CD4-positive, alpha-beta T cell treated with Interleukin-1 beta for 1 hour (primary cell): ENCODE results near the gene WRAP53.

Experiments
- DNase-seq, 2 donors: peaks; one replicate each; pipeline ENCODE4 v3.0.0-alpha.2; 2020 to 2022

The WRAP53 gene

GRCh38 chr17:7684851-7685532 is 3.3 kb upstream of the WRAP53 start:
- peak in 1 of 2 donors; percentile 29 for DNase-seq

DNA sequence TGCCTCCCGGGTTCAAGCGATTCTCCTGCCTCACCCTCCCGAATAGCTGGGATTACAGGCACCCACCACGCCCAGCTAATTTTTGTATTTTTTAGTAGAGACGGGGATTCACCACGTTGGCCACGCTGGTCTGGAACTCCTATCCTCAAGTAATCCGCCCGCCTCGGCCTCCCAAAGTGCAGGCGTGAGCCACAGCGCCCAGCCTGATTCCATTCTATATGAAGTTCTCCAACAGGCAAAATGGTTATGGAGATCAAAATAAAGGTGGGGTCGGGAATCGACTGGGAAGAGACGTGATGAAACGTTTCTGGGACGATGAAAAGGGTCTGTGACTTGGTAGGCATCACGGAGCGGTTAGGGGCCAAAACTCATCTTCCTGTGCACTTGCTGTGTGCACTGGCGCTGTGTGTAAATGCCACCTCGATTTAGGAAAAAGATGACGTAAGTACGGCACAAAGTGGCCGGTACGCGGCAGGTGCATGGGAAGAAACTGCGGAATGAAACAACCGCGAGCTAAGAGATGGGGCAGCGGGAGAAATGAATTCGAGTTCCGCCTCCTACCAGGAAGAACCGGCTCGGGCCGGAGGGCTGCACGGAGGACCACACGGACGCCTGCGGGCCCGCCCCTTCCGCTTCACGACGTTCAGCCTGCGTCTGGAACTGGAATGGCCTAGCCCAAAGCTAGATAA is 2.6 kb upstream of the WRAP53 start:
- DNase-seq: peak; percentile 90

- DNase-seq: peak; percentile 74 to 83
Measured at GRCh38 chr17:7686222-7687071, 1.8 kb upstream of the WRAP53 start.

DNA sequence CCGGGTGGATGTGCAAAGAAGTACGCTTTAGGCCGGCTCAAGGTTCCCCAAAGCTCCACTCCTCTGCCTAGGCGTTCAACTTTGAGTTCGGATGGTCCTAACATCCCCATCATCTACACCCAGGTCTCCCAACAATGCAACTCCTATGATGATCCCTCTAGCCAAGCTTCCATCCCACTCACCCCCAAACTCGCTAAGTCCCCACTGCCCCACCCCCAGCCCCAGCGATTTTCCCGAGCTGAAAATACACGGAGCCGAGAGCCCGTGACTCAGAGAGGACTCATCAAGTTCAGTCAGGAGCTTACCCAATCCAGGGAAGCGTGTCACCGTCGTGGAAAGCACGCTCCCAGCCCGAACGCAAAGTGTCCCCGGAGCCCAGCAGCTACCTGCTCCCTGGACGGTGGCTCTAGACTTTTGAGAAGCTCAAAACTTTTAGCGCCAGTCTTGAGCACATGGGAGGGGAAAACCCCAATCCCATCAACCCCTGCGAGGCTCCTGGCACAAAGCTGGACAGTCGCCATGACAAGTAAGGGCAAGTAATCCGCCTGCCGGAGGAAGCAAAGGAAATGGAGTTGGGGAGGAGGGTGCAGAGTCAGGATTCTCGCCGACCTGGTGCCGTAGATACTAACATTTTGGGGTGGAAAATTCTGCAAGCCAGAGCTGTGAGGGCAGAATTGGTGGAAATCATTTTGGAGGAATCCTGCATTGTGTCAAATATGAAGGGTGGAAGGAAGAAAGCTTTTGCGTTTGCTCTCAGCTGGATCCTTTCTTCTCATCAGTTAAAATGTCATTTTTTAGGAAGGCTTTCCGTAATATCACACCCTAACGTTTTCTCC is 987 bp upstream of the WRAP53 start, which contains the start of gene TP53:
TSS of gene TP53 (minus strand) at position 419 of the 836 bp plus-strand sequence. CDS start 10,896 bp downstream, outside the sequence.
- peak; percentile 91 to 92 for DNase-seq

DNA sequence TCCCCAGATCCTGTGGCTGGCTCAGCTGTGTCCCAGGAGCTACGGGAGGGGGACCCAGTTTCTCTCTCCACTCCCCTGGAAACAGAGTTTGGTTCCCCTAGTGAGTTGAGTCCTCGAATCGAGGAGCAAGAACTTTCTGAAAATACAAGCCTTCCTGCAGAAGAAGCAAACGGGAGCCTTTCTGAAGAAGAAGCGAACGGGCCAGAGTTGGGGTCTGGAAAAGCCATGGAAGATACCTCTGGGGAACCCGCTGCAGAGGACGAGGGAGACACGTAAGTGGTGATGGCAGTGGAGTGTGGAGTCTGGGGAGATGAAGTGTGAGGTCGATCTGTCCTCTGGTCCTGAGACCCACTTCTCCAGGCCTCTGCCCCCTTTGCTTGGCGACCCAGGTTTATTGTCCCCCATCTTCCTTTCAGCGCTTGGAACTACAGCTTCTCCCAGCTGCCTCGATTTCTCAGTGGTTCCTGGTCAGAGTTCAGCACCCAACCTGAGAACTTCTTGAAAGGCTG is 585 bp downstream of the WRAP53 start:
- no peak for DNase-seq

DNA sequence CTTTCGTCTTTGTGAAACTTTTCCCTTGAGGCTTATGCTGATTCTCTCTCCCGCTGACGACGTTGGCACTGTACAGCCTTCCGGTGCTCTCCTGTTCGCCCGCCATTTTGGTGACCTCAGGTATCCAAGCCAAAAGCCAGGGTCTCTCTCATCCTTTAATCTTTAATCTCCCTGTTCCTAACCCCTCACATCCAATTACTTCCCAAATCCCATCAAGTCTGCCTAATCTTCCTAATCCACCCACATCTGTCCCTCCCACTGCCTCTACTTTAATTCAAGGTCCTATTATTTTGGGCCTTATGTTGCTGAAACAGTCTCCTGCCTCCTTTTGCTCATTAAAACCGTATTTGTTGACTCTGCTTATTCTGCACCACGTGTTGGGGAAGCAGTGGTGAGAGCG is 7.3 kb downstream of the WRAP53 start:
- DNase-seq: no peak

DNA sequence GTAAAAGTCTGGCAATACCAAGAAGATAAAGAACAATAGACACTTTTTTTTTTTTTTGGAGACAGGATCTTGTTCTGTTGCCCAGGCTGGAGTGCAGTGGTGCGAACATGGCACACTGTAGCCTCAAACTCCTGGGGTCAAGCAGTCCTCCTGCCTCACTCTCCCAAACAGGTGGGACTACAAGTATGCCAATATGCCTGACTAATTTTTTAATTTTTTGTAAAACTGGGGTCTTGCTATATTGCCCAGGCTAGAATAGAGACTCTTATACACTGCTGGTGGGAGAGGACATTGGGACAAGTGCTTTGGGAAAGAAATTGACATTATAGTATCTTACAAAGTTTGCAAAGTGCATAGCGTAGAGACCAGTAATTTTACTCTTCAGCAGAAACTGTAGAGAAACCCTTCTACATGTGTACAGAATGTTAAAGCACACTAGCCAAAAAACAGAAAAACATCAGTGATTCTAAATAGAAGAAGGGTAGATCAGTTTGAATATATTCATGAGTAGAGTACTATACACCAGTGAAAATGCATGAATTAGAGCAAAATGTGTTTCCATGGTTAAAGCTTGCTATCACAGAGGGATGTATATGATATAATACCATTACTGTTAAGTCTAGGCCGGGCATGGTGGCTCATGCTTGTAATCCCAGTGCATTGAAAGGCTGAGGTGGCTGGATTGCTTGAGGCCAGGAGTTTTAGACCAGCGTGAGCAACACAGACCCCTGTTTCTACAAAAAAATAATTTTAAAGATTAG is 9.7 kb downstream of the WRAP53 start:
- DNase-seq: no peak

- DNase-seq: no peak
Measured at GRCh38 chr17:7700510-7700909, 12.2 kb downstream of the WRAP53 start.

GRCh38 chr17:7701681-7702080 is 13.4 kb downstream of the WRAP53 start:
- DNase-seq: no peak

DNA sequence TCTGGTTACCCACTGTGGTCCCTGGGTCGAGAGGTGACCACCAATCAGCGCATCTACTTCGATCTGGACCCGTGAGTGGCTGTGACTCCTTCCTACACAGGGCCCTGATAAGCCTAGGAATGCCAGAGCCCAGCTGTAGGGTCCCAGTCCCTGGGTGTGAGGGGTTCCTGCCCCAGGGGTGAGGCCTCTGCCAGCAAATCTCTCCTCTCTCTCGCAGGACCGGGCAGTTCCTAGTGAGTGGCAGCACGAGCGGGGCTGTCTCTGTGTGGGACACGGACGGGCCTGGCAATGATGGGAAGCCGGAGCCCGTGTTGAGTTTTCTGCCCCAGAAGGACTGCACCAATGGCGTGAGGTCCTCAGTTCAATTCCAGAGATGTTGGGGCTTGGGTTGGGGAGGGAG is 14.5 kb downstream of the WRAP53 start:
- DNase-seq: no peak

GRCh38 chr17:7703584-7704479 is 15.6 kb downstream of the WRAP53 start:
- peak in 1 of 2 donors; percentile 29 for DNase-seq

- no peak for DNase-seq
Measured at GRCh38 chr17:7704601-7705268, 16.5 kb downstream of the WRAP53 start, which contains the start of gene EFNB3. EFNB3 (plus strand) TSS chr17:7705202; CDS start chr17:7705599, 397 bp downstream.

DNA sequence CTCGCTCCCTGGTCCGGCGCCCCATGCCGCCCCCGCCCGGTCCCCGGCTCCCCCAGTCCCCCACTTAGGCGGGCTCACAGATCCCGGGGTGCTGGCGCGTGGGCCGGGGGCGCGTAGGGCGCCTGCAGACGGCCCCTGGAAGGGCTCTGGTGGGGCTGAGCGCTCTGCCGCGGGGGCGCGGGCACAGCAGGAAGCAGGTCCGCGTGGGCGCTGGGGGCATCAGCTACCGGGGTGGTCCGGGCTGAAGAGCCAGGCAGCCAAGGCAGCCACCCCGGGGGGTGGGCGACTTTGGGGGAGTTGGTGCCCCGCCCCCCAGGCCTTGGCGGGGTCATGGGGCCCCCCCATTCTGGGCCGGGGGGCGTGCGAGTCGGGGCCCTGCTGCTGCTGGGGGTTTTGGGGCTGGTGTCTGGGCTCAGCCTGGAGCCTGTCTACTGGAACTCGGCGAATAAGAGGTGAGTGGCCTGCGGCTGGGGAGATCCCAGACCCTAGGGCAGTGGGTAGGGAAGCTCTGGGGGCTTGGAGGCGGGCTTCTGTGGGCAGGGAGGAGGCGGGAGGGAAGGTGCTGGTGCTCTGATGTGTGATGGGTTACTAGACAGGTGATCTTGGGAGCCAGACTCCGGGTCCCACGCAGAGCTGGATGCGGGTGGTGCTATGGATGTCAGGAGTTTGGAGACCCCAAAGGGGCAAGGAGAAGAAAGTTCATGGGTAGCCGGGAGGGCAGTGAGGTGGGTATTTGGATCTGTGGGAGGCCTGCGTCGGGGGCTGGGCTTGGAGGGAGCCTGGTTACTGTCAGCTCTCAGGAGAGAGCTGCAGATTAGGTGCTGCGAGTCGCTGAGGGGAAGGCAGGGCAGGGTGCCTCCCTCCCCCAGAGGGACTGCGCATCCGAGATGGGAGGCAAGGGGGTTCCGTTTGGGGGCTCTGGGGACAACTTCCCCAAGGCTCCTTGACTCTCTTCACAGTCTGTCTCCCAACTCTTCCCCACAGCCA is 17.3 kb downstream of the WRAP53 start:
- no peak for DNase-seq

DNA sequence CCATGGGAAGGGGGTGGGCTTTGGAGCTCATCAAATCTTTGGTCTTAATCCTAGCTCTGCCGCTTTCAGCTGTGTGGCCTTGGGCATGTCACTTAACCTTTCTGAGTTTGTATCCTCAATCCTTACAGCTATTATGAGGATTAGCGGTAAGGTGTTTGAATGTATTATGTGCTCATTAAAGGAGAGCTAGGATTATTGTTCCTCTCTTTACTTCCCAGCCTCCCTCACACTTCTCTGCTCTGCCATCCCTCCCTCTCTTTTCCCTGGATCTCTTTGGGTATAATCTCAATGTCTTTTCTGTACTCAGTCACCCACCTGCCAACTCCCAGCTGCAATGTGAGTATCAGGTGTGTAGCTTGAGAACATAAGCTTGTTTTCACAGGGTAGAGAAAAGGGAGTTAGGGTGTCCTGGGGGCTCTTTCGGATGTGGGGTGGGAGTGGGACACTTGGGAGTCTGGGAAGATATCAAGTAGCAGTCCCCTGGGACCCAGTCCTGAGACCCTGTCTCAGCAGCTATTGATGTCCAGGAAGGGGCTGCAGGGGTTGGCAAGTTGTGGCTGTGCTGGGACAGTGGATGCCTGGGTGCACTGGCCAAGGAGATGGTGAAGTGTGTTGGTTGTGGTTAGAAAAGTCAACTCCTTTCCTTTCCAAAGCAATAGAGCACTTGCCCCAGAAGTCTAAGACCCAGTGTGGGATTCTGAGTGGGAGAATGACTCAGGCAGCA is 18.5 kb downstream of the WRAP53 start:
- DNase-seq: no peak

DNA sequence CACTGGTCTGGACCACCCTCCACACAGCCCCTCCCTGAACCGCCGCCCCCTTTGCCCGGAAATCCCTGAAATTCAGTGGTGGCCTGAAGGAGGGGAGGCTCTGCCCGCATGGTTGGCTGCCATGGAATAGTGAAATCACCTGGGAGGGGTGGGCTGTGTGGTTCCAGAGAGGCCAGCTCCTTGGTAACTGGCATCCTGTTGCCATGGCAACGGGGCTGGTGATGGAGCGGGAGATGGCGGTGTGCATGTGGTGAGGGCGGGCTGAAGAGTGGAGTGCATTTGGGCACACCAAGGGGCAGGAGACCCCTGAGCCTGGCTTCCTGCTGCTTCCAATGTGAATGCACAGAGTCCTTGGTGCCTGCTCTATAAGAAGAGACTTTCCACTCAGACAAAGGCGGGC is 19.2 kb downstream of the WRAP53 start:
- DNase-seq: no peak

DNA sequence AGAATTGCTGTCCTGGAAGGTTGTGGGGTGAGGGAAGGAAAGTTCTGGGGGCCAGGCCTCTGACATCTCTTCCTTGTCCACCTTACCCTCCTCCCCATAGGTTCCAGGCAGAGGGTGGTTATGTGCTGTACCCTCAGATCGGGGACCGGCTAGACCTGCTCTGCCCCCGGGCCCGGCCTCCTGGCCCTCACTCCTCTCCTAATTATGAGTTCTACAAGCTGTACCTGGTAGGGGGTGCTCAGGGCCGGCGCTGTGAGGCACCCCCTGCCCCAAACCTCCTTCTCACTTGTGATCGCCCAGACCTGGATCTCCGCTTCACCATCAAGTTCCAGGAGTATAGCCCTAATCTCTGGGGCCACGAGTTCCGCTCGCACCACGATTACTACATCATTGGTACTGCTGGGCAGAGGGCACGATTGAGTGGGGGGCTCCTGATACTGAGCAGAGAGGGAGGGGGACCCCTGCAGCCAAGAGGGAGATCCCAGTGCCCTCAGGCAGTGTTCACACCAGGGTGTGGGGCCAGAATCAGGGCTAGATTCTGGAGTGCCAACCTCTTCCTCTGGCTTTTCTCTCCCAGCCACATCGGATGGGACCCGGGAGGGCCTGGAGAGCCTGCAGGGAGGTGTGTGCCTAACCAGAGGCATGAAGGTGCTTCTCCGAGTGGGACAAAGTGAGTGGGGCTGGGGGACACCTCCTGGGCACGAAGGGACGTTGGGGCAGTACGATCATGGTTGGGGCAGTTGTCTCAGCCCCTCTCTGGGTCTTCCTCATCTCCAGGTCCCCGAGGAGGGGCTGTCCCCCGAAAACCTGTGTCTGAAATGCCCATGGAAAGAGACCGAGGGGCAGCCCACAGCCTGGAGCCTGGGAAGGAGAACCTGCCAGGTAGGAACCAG is 19.8 kb downstream of the WRAP53 start:
- no peak for DNase-seq

DNA sequence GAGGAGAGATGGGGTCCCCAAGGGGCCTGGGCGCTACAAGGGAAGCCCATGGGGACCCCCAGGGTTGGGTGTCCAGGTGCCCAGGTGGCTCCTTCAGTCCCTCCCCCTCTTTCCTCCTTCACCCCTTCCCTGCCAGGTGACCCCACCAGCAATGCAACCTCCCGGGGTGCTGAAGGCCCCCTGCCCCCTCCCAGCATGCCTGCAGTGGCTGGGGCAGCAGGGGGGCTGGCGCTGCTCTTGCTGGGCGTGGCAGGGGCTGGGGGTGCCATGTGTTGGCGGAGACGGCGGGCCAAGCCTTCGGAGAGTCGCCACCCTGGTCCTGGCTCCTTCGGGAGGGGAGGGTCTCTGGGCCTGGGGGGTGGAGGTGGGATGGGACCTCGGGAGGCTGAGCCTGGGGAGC is 20.8 kb downstream of the WRAP53 start:
- DNase-seq: no peak
